Stimulated activated CD4-positive, alpha-beta T cell treated with anti-CD3 and anti-CD28 coated beads, TNF-alpha, amount 100 ng/mL, for 48 hours (primary cell): Measurements from ENCODE around the gene CCDC81.

Experiments
- DNase-seq, 3 donors: peaks; one replicate each; pipeline ENCODE4 v3.0.0-alpha.2; 2020; ENCODE audit warnings: low read depth in 3 of 3

Gene CCDC81

DNA sequence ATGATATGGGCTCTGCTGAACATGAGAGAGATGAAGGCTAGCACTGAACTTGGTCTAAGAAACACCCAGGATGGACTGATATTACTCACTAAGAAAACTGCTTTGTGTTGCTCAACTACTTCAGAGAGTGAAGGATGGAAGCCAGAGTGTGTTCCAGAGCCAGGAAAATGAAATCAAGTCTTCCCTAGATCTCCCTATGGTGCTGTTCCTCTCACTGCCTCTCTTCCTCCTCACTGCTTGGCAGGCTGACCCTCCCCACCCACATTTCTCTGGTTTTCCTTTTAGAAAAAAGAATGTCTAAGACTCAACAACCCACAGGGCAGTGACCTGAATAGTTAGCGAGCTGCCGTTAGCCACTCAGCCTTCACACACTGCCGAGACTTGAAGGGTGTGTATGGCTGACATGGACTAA lies 65.6 kb downstream of the CCDC81 start:
- no peak for DNase-seq

DNA sequence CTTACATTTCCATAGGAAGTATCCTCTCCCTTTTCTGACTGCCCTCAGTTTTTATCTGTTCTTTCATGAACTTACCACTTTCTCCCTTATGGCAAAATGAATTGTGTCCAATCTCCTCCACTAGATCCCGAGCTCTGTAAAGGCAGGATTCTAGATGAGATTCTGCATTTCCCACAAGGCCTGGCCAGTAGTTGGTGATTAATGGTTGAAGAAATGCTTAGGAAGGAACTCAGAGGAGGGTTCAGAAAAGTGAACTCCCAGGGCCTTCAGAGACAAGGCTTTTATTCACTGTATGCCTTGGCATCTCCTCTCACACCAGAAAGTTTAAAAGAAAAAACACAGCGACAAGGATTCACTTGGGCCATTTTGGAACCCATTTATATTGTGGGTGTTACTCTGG lies 66.2 kb downstream of the CCDC81 start:
- DNase-seq: no peak

- DNase-seq: no peak
These were observed 67.7 kb downstream of the CCDC81 start for GRCh38 chr11:86442420-86442819.

DNA sequence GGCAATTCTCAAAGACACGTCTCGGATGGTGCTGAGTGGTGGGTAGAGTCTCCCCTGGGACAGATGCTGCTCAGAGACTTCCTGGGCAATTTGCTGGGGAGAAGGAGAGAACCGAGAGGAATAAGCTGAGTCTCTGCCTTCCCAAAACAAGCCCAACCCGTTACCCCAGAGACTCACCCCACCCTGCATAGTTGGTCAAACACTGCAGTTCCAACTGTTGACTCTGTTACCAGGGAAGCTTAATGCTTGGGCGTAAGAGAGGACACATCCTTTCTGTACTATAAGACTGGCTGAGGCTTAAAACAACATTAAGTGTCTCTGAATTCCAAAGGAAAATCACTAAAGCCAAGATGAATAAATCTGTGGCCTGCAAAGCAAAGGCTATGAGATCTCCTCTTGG lies 68.1 kb downstream of the CCDC81 start:
- no peak for DNase-seq

DNA sequence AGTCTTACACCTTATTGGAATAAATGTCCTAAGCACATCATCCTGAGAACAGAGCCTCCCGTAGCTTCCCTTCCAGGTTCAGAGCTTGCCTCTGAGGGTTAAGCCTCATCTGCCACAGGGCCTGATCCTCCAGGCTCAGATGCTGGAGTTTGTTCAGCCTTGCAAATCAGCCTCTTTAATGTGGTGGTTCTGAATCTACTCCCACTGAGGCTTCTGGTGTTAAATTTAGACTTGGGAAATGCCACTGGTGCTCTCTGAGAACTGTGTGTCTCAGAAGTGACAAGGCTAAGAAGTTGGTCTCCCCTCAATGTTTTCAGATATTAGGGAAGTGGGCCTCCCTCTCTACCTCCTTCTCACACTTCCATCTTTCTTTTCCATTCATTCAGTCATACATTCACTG lies 68.7 kb downstream of the CCDC81 start:
- no peak for DNase-seq

DNA sequence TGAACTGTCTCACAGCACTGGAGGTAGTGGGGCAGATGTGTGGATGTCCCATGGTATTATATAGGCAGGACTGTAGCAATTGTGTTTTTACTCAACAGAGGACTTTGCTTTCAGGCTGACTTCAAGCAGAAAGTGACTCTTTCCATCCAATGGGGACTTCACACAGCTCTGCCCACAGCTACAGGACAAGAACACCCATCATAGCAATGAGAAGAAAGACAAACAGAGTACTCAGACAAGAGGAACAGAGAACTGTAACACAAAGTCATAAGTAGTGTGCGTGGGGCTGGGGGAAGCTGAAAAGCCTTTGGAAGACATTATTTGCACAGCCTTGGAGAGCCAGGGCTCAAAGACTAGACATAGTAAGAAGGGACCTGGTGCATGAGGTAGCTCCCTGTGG lies 70.3 kb downstream of the CCDC81 start:
- DNase-seq: no peak

DNA sequence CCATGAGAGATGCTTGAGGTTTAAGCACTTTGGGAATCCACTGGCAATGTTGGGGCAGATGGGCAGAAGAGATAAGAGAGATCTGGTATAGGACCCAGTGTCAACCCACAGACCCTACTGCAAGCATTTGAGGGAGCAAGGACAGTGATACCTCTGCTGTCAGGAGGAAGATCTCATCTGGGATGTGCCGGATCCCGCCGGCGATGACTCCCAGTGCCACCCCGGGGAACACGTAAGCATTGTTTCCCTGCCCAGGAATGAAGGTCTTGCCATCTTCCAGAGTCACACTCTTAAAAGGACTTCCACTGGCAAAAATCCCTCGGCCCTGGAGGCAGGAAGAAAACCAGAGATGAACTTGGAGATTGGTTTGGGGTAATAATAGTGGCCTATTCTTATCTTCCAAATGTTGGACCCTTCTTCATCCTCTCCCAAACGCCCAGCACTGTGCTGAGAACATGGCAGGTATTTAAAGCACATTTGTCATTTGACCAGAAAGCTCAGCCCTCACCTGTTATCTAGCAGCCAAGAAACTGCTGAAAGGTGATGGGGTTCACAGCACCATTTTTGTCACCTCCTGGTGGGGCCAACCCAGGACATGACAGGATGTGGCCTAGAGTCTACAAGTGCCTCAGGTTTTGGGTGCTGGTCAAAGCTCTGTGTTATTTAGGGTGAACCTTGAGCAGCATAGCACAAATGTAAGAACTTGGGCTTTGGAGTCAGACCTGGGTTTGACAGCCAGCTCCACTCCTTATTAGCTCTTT lies 71.7 kb downstream of the CCDC81 start:
- no peak for DNase-seq

DNA sequence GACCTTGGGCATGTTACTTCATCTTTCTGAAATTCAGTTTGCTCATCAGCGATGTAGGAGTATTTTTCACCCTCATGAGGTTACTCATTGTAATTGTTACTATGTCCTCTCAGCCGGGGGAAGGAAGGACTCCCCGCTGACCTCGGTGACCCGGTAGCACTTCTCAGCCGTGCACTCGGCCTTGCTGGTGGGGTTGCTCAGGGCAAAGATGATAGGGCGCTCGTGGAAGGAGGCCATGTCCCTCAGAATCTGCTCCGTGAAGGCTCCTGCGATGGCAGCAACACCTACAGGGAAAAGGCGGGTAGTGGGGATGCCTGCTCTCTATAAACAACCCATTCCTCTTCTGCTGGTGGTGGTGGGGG lies 72.2 kb downstream of the CCDC81 start:
- DNase-seq: no peak

DNA sequence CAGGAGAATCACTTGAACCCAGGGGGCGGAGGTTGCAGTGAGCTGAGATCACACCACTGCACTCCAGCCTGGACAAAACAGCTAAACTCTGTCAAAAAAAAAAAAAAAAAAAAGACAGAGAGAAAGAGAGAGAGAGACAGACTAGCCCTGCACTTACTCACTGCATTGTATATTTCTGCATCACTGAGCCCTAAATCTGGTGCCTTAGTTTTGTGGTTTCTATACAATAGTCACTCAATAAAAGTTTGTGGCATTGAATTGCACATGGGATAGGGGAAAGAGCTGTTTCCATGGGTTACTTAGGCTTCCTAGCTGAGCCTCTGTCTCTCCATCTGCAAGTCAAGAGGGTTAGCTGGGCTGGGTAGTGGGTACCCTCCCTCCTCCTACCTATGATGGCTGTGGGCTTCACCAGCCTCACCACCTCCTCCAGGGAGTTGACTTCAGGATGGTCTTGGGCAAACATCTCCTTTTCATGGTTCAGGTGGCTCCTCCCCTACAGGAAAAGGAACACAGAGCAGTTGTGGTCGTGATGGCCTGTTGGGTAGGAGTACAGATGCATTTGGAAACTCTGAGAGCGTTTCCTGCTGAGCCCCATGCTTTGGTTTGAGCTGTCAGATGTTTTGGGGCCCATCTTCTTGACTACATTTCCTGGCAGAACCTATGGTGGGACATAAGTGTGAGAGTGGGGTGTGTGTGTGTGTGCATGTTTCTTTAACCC lies 73.2 kb downstream of the CCDC81 start:
- DNase-seq: peak in 1 of 3 donors; percentile 27

DNA sequence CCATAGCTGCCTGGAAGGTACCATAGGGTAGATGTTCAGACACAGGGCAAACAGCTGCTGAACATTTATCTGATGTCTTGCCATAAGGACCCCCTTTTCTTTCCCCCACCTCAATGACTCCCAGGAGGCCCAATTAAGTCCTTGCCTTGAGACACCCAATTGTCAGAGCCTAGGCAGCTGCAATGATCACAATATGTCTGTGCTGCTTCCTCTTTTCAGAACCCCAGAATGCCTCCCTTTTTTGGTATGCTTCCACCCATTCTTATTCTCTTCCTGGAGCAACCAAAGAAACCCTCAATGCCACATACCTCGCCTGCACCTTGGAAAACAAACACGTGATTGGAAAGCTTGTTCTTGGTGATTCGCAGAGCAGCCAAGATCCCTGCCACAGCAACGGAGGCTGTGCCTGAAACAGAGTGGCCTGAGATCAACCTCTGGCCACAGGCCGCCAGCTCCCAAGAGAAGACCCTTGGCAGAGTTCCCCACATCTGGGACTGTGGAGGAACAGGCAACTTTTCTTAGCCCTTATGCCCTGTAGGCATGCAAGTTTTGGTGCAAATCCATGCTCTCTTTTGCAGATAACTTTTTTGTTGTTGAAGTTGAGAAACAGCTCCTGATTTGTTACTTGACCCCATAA lies 75.4 kb downstream of the CCDC81 start:
- DNase-seq: no peak

- no peak for DNase-seq
These were observed 78.8 kb downstream of the CCDC81 start for GRCh38 chr11:86453290-86454030.

- peak; percentile 72 to 84 (median 84) for DNase-seq
These were observed 81.6 kb downstream of the CCDC81 start for GRCh38 chr11:86456075-86456939.

GRCh38 chr11:86458294-86459001 lies 83.8 kb downstream of the CCDC81 start:
- no peak for DNase-seq

DNA sequence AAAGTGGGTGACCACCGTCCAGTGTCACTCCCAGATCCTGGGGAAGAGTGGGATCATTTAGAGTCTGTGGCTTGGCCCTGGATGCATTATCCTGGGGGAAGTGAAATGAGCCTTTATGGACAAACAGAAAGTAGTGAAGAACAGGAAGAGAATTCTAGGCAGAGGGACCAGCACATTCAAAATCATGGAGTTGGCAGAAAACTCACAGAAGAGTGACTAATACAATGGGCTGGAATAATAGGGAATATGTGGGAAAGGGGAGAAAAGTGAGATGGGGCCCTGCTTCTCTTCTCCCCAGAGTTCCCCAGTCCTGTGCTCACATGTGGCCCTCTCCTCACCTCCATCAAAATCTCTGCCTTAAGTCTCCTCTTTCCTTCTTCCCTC lies 84.3 kb downstream of the CCDC81 start:
- DNase-seq: no peak

DNA sequence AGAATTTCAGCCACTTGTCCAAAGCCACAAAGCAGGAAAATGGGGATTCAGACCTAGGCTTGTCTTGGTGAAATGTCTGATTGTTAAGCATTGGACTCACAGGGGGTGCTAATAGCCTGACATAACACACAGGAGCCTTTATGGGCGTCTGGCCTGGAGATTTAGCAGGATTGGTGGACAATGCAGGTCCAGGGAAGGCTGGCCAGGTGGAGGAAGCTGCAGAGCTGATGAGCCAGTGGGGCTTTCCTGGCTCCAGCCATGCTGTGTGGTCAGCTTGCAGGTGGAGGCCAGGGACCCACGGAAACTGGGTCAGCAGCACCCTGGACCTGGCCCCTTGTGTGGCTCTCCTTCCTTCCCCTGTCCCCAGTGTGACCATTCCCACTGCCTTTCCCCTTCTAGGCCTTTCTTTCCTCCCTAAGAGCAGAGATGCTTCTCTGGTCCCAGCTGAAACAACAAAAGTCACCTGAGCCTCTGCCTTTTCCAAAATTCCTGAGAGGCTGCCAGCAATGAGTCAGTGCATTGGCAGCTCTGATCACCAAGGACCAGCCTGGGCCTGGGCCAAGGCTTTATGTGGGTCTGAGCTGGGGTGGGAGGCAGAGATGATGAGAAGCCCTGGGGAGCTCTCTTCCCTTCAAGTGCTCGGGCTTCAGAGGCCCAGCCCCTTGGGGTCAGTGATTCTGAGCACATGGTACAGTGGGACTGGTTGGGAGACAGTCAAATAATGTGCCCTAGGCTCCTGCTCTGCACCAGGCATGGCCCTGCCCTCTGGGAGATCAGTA lies 85.2 kb downstream of the CCDC81 start:
- DNase-seq: no peak

- DNase-seq: no peak
These were observed 86.0 kb downstream of the CCDC81 start for GRCh38 chr11:86460461-86461385.

- no peak for DNase-seq
These were observed 87.2 kb downstream of the CCDC81 start for GRCh38 chr11:86461892-86462291.

DNA sequence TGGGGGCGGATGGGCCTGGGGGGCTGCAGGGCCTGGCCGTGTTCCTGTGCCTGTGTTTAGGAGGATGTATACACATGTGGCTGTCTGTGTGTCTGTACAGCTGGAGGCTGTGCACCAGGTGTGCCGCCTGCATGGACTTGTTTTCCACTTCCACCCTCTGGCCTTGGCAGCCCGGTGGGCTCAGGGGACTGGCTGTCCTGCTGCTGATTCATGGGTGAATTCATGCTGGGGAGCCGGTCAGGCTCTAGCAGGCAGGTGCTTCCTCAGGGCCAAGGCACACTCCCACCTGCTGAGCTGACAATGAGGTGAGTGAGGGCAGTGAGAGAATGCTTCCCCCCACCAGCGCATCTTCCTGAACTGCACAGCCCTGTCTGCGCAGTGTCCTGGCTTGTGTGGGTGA lies 88.4 kb downstream of the CCDC81 start:
- DNase-seq: no peak

- DNase-seq: no peak
These were observed 89.3 kb downstream of the CCDC81 start for GRCh38 chr11:86463955-86464354.
